Stimulated activated CD8-positive, alpha-beta memory T cell treated with anti-CD3 and anti-CD28 coated beads, Interleukin-12 subunit alpha, Interleukin-12 subunit beta, amount 100 ng/mL, for 24 hours (primary cell): ENCODE results near the gene LCP1.
"Not testable (repeated sequence)": the region's sequence is repeated elsewhere in the genome, so short reads cannot be mapped to it uniquely, and the experiment has no call there.

Experiments used
- DNase-seq: peaks from one replicate; pipeline ENCODE4 v3.0.0-alpha.2; 2020; ENCODE audit errors: extremely low read depth

Gene LCP1

GRCh38 chr13:46181840-46182490, at the start of gene LCP1:
Gene LCP1 (minus strand): TSS chr13:46182177. CDS start chr13:46159662, 22,515 bp downstream.
- no peak for DNase-seq

DNA sequence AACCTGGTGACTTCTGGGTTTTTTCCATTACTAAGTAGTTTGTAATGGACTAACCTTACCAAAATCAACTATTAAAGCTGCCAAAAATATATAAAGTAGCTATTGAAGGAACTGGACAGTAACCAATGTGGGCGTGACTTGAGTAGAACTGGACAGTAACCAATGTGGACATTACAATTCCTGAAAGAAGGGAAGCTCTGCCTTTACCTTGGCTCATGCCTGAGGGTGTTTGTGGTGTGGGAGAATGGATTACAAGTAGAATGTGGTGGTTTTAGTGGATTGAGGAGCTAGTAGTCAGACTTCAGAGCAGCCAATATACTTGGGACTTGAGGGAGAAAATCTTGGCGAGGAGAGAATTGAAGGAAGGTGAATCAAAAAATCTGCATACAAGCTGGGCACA, 47.3 kb upstream of the LCP1 start:
- no peak for DNase-seq

DNA sequence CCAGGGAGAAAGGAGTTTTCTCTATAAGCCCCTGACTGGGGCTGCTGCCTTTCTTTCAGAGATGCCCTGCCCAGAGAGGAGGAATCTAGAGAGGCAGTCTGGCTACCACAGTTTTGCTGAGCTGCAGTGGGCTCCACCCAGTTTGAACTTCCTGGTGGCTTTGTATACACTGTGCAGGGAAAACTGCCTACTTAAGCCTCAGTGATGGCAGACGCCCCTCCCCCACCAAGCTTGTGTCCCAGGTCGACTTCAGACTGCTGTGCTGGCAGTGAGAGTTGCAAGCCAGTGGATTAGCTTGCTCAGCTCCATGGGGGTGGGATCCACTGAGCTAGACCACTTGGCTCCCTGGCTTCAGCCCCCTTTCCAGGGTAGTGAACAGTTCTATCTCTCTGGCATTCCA, 38.3 kb upstream of the LCP1 start:
- not testable (repeated sequence) for DNase-seq

DNA sequence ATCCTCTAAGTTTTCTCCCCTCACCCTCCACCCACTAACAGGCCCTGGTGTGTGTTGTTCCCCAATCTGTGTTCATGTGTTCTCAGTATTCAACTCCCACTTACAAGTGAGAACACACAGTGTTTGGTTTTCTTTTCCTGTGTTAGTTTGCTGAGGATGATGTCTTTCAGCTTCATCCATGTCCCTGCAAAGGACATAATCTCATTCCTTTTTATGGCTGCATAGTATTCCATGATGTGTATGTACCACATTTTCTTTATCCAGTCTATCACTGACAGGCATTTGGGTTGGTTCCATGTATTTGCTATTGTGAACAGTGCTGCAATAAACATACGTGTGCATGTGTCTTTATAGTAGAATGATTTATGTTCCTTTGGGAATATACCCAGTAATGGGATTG, 32.8 kb upstream of the LCP1 start:
- DNase-seq, result not testable (repeated sequence)

DNA sequence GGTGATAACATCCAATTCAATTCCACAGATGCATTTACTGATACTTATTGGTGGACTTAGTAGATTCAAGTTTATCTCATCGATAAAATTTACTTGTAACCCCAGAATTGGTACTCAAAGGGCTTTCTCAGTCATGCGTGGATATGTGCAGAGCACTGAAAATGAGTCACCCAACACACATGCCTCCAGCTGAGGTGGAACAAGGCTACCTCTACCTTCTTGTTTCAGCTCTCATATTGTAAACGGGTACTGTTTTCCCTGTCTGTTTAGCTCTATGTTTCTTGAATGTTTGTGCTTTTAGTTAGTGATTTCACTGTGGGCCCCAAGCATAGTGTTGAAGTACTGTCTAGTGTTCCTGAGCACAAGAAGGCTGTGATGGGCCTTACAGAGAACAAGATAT, 31.3 kb upstream of the LCP1 start:
- no peak for DNase-seq

- DNase-seq, result peak; percentile 76
These were observed 29.7 kb upstream of the LCP1 start, which contains the start of gene LRRC63 for GRCh38 chr13:46211483-46212351. Gene LRRC63 (plus strand): TSS chr13:46211928. CDS start chr13:46213035, 1,107 bp downstream.

DNA sequence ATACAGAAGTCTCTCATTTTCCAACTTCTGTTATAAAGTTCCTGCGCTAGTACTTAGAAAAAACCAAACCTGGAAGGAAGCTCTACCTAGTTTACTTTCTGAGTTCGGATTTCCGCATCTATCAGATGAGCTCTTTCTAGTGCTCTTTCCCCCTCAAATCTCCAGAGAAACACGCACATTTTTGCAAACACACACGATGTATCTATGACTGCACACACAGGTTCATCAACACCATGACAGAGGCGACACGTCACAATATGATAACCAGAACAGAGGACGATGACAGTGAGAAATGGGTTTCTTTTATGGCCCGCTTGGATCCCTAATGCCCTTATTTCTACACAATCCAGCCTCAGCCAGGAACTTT, 29.1 kb upstream of the LCP1 start:
- DNase-seq, result no peak

GRCh38 chr13:46210362-46211083, 28.5 kb upstream of the LCP1 start:
- no peak for DNase-seq

GRCh38 chr13:46207828-46208227, 25.9 kb upstream of the LCP1 start:
- DNase-seq, result no peak

DNA sequence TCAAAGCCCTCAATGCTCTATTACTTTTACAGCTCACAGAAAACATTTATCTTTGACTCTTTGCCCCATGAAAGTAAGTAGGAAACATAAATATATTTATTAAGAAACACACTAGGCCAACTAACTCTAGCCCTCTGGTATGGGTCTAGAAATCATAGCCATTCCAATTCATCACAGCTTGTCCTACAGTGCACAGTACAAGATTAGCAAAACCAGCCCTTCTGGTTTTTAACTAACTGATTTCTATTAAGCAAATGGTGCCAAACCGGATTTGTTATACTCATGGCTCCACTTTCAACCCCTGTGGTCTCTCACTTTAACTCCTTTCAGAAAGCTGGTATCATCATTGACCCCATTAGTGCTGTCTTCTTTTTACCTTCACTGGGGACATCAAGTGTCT, 24.2 kb upstream of the LCP1 start:
- DNase-seq, result no peak

- DNase-seq, result no peak
These were observed 21.0 kb upstream of the LCP1 start for GRCh38 chr13:46202966-46203365.

DNA sequence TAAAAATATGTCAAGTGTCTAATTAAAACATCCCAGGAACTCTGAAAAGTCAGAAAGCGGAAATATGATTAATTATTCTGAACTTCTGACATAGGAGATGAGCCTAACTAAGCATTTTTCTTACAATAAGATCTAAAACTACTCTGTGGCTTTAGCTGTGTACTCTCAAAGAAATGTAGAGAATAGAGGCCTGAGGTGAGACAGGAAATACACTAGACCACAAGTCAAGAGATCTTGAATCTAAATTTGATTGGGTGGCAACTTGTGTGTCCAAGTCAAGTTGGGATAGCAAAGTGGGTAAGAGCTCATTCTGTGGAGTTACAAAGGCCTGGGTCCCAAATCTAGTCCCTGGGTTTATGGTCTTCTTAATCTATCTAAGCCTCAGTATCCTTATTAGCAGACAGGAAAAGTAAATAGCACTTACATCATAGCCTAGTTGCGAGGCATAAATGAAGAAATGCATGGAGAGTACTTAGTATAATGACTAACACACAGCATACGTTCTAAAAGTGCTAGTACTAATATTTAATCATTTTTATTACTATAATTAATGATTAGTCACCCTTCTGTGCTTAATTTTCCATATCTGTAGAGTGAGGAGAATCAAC, 20.3 kb upstream of the LCP1 start:
- DNase-seq, result no peak

DNA sequence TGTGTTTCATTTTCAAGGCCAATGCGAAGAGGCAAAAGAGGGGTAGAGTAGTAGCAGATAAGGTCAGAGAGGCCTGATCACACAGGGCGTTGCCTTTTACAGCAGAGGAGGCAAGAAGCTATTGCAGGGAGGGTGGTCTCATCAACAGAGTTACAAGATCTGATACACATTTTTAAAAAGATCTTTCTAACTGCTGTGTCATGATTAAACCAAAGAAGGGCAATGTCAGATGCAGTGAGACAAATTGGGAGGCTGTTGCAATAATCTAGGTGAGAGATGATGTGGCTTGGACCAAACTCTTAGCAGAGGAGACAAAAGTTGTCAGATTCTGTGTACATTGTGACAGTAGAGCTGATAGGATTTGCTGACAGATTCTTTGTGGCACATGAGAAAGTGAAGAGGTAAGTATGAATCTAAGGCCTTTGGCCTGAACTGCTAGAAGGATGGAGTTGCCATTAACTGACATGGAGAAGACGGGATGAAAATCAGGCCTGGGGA, 16.8 kb upstream of the LCP1 start:
- no peak for DNase-seq

- no peak for DNase-seq
These were observed 15.5 kb upstream of the LCP1 start for GRCh38 chr13:46197299-46198048.

- no peak for DNase-seq
These were observed 13.0 kb upstream of the LCP1 start for GRCh38 chr13:46195016-46195415.

DNA sequence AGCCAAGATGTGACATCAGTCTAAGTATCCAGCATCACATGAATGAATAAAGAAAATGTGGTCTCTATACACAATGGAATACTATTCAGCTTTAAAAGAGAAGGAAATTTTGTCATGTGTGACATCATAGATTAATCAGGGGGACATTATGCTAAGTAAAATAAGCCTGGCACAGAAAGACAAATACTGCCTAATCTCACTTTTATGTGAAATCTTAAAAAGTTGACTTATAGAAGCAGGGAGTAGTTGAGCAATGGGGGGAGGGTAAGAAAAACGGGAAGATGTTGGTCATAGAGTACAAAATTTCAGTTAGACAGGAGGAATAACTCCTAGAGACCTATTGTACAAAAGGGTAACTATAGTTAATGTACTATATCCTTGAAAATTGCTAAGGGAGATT, 10.4 kb upstream of the LCP1 start:
- DNase-seq, result no peak

GRCh38 chr13:46185634-46186033, 3.7 kb upstream of the LCP1 start:
- no peak for DNase-seq

- DNase-seq, result no peak
These were observed 2.3 kb upstream of the LCP1 start for GRCh38 chr13:46184277-46184699.

DNA sequence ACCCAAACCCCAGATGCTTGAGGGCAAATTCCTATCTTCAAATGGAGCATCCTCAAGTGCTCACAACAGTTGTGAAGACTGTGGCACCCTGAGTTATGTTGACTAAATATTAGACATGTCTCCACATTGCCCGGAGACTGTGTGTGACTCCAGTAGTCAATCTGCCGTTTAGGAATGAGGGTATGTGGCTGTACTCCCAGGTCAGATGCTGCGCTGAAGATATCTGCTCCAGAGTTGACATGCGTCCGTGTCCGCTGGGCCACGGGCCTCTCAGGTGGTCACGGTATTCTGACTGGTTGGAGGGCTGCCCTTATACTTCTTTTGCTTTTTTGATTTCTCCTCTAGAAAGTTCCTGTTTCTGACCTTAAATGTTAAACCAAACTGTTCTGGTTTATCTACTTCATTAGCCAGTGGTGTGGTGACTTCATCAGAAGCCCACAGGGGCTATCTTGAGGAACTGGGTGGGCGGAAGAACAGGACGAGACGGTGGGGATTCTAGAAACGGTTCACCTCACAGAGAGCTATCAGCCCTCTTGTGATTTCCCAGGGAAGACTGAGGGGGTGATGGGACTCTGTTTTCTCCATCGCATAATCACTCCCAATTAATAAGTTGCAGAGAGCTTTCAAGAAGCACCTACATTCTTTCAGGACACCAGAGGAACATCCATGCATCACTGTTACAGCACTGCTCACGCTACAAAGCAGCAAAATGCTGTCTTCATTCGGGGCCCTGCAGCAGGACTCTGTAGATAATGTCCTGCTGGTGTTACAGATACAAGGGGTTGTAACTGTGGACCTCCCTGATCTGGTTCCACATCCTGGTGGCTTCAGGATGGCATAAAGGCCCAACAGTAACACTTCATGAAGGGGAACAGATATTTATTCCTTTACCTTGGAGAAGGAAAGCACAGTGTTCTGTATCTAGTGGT, 1.3 kb upstream of the LCP1 start:
- DNase-seq, result no peak

DNA sequence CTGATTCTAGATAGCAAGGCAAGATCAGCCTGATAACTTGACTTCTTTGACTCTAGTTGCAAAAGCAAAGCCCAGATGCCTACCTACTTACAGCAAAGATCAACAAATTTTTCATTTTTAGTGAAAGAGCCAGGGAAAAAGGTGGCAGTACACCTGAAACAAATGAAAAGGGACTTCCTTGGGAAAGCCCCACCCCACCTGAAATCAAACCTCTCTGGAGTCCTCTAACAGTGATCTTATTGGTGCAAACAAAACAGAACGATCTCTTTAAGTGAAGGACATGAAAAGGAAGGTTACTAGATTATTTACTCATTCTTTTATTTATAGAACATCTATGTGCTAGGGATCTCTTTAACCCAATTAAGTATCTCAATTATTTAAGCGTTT, 507 bp upstream of the LCP1 start:
- no peak for DNase-seq
